DOHH2 (cell line): ENCODE measurements around the gene DYRK1A.
A peak's percentile ranks its signal among the peaks of the same experiment; 100 is the strongest.

Experiments
- EZH2phosphoT487 ChIP-seq: fragments of 200-600 bp; sonication (generic); IDR thresholded peaks from 2 replicates; pipeline ENCODE4 v1.6.1; 2017; ENCODE audit warnings: borderline replicate concordance, mild to moderate bottlenecking, antibody characterized with exemption, low read length, moderate library complexity, mixed read lengths
- TF ChIP-seq, protein P1 (sequence below): fragments of 200-600 bp; sonication (generic); IDR thresholded peaks from one replicate; pipeline ENCODE4 v1.5.1; 2014; ENCODE audit warnings: antibody characterized with exemption, mild to moderate bottlenecking, low read depth, low read length; ENCODE audit not compliant: poor library complexity, severe bottlenecking

DNA sequence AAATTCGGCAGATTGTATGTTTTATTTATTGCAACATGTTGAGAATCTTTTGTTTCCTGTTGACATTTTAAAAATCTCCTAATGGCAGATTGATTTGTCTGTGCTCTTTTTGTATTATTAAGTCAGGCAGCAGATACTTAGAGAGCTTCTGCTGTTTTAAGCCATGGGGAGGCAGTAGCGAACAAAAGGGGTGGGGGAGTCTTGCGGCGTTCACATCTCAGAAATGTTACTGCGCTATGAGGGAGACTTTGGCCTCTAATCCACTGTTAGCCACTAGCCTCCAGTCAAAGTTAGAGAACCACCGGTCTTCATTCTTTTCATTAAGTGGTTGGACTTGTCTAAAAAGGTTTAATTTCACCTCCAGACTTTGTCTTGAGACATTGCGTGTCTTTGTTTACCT lies 93.6 kb downstream of the DYRK1A start:
- TF ChIP-seq, protein P1, sequence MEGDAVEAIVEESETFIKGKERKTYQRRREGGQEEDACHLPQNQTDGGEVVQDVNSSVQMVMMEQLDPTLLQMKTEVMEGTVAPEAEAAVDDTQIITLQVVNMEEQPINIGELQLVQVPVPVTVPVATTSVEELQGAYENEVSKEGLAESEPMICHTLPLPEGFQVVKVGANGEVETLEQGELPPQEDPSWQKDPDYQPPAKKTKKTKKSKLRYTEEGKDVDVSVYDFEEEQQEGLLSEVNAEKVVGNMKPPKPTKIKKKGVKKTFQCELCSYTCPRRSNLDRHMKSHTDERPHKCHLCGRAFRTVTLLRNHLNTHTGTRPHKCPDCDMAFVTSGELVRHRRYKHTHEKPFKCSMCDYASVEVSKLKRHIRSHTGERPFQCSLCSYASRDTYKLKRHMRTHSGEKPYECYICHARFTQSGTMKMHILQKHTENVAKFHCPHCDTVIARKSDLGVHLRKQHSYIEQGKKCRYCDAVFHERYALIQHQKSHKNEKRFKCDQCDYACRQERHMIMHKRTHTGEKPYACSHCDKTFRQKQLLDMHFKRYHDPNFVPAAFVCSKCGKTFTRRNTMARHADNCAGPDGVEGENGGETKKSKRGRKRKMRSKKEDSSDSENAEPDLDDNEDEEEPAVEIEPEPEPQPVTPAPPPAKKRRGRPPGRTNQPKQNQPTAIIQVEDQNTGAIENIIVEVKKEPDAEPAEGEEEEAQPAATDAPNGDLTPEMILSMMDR = peak; percentile 36
- TF ChIP-seq EZH2phosphoT487 = no peak
